ENCODE measurements around the gene ADNP2. TPM values are rescaled to one million over a fixed set of nuclear protein-coding genes. Genes with fewer than 3 reads are reported as not detected.

The ADNP2 gene, protein sequence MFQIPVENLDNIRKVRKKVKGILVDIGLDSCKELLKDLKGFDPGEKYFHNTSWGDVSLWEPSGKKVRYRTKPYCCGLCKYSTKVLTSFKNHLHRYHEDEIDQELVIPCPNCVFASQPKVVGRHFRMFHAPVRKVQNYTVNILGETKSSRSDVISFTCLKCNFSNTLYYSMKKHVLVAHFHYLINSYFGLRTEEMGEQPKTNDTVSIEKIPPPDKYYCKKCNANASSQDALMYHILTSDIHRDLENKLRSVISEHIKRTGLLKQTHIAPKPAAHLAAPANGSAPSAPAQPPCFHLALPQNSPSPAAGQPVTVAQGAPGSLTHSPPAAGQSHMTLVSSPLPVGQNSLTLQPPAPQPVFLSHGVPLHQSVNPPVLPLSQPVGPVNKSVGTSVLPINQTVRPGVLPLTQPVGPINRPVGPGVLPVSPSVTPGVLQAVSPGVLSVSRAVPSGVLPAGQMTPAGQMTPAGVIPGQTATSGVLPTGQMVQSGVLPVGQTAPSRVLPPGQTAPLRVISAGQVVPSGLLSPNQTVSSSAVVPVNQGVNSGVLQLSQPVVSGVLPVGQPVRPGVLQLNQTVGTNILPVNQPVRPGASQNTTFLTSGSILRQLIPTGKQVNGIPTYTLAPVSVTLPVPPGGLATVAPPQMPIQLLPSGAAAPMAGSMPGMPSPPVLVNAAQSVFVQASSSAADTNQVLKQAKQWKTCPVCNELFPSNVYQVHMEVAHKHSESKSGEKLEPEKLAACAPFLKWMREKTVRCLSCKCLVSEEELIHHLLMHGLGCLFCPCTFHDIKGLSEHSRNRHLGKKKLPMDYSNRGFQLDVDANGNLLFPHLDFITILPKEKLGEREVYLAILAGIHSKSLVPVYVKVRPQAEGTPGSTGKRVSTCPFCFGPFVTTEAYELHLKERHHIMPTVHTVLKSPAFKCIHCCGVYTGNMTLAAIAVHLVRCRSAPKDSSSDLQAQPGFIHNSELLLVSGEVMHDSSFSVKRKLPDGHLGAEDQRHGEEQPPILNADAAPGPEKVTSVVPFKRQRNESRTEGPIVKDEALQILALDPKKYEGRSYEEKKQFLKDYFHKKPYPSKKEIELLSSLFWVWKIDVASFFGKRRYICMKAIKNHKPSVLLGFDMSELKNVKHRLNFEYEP
- total RNA-seq (10 to 100 TPM; 20.2 to 20.9 TPM), polyA plus RNA-seq (1 to 10 TPM; 7.1 to 9.2 TPM)

DNA sequence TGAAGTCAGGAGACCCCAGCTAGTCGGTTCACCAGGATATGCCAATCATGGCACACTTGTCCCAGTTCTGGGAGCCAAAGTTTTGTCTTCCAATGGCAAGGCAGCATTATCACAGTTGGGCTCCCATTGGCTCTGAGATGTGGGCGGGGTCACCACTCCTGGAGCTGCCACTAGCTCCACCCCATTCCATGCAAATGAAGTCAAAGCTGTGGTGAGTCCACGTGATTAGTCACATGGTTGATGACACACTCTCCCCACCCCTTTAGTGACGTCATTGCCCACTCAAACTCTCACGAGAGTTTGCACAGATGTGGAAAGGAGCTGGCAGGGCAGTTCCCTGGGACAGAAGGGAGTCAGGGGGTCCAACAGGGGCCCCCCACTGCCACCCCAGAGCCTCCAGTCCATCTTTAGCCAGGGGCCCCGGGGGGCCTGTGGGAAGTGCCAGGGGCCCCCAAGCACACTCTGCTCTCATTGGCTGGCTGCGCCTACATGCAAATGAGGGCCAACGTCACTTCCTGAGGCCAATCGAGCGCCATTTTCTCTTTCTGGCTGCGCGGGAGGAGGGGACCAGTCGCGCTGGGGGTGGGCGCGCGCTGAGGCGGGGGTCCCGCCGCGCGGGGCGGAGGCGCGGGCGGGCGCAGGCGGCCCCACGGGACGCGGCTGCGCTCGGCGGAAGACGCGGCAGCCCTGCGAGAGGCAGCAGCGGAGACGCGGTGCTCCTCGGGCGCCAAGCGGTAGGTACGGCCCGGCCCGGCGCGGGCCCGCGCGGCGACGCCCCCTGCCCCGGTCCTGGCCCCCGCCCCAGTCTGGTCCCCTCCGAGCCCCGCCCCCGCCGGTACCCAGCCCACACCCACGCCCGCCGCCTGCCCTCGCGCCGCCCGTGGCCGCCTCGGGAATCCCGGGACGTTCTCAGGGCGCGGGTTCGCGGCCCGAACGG, at the start of gene ADNP2:
Gene ADNP2, plus strand, starts transcription at position 524 of the 937 bp plus-strand sequence. CDS start 8,281 bp downstream, outside the sequence.
- intact Hi-C loops (cut with micrococcal nuclease), result loop anchor here (1.0 to 10.0 kb wide), 3 partner anchors 75 to 714 kb away; partner anchors contain the start of genes NFATC1, RBFA and TXNL4A
- Mint-ChIP-seq H3K36me3 (peaks cover 0 to 6% of the 10 kb centered on the region in 2 donors), H3K9me3 (no peaks in the 10 kb centered on the region), H3K4me1 (peaks cover 35 to 60% (median 45%) of the 10 kb centered on the region in 4 donors), H3K27me3 (no peaks in the 10 kb centered on the region), H3K4me3 (peak within 1 kb of the TSS; percentile 83 to 88 (median 86)), H3K27ac (peak within 1 kb of the TSS; percentile 96 to 97 (median 96))
- Histone ChIP-seq H3K4me3 (ENCODE audit: low read length in 2 of 2) (peak within 1 kb of the TSS; percentile 55 to 67), H3K36me3 (ENCODE audit: insufficient read depth, low read length) (no peaks in the 10 kb centered on the region), H3K27ac (ENCODE audit: low read depth, low read length) (peak within 1 kb of the TSS; percentile 80), H3K27me3 (ENCODE audit: insufficient read depth, low read length) (no peaks in the 10 kb centered on the region), H3K9me3 (ENCODE audit: control insufficient read depth in 1 of 2, low read length in 2 of 2) (no peaks in the 10 kb centered on the region), H3K4me1 (ENCODE audit: insufficient read depth, low read length) (peaks cover 32% of the 10 kb centered on the region)
- DNase-seq, result peak; percentile 90 to 95 (median 92)
- ChIA-PET CTCF (ENCODE audit: partially characterized antibody) (interaction anchor here (1.4 kb wide), 1 partner anchor 74 kb away, joined by 3 read pairs; no protein-coding TSS in a partner anchor), POLR2A (ENCODE audit: partially characterized antibody) (interaction anchor here (0.8 to 1.6 kb wide), 6 partner anchors 75 to 429 kb away, joined by 3 to 15 read pairs (median 6); partner anchors contain the start of genes RBFA, SLC66A2 and TXNL4A)

DNA sequence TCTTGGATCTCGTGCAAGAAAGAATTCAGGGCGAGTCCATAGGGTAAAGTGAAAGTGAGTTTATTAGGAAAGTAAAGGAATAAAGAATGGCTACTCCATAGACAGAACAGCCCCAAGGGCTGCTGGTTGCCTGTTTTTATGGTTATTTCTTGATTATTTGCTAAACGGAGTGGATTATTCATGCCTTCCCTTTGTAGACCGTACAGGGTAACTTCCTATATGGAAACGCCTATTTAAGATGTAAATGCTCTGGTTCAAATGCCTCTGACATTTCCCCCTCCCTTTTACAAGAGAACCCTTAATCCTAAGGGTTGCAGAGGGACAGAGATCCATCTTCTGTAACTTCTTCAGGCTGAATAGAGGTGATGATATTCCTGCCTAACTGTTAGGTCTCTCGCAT, 49.1 kb upstream of the ADNP2 start:
- ChIA-PET CTCF (ENCODE audit: partially characterized antibody) (no interaction called here), POLR2A (ENCODE audit: partially characterized antibody) (no interaction called here)
- intact Hi-C loops (cut with micrococcal nuclease), result no loop called here
- no peaks in the 10 kb centered on the region for H3K36me3 ChIP-seq (ENCODE audit: insufficient read depth, low read length)
- no peaks in the 10 kb centered on the region for H3K27me3 ChIP-seq (ENCODE audit: insufficient read depth, low read length)
- no peak overlapping the region for H3K27ac Mint-ChIP-seq
- peaks cover 0 to 2% of the 10 kb centered on the region in 2 donors for H3K27me3 Mint-ChIP-seq
- peaks cover 3 to 63% (median 38%) of the 10 kb centered on the region in 8 donors for H3K9me3 Mint-ChIP-seq
- H3K9me3 ChIP-seq (ENCODE audit: control insufficient read depth in 1 of 2, low read length in 2 of 2), result peaks cover 0 to 16% of the 10 kb centered on the region in 2 donors
- no peak overlapping the region for H3K27ac ChIP-seq (ENCODE audit: low read depth, low read length)
- peaks cover 0 to 4% of the 10 kb centered on the region in 2 donors for H3K36me3 Mint-ChIP-seq
- H3K4me3 Mint-ChIP-seq, result no peak overlapping the region
- H3K4me3 ChIP-seq (ENCODE audit: low read length in 2 of 2), result no peak overlapping the region
- no peak for DNase-seq
- H3K4me1 ChIP-seq (ENCODE audit: insufficient read depth, low read length), result no peaks in the 10 kb centered on the region
- H3K4me1 Mint-ChIP-seq, result no peaks in the 10 kb centered on the region

DNA sequence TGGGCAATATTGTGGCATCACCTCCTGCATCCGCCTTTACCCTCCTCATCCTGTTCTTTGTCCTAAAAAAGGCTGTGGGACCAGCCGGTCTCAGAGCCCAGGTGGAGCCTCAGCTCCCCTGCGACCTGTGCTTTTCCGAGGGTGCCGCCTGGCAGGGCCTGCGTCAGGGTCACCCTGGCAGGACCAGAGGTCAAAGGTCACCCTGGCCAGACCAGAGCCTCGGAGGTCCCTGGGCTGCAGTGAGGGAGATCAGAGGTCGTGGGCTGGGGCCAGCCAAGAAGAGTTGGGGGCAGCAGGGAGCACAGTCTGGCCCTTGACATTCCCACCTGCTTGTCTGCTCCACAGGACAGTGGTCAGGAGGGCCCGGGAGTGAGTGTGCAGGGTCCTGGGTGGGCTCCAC, 43.4 kb upstream of the ADNP2 start:
- Histone ChIP-seq H3K4me3 (ENCODE audit: low read length in 2 of 2) (no peak overlapping the region), H3K27ac (ENCODE audit: low read depth, low read length) (no peak overlapping the region), H3K27me3 (ENCODE audit: insufficient read depth, low read length) (no peaks in the 10 kb centered on the region), H3K36me3 (ENCODE audit: insufficient read depth, low read length) (no peaks in the 10 kb centered on the region), H3K4me1 (ENCODE audit: insufficient read depth, low read length) (no peaks in the 10 kb centered on the region), H3K9me3 (ENCODE audit: control insufficient read depth in 1 of 2, low read length in 2 of 2) (no peaks in the 10 kb centered on the region)
- Mint-ChIP-seq H3K4me3 (no peak overlapping the region), H3K27me3 (peaks cover 0 to 2% of the 10 kb centered on the region in 2 donors), H3K27ac (no peak overlapping the region), H3K36me3 (no peaks in the 10 kb centered on the region), H3K4me1 (no peaks in the 10 kb centered on the region), H3K9me3 (peaks cover 0 to 23% (median 9%) of the 10 kb centered on the region in 8 donors)
- no peak for DNase-seq
- ChIA-PET CTCF (ENCODE audit: partially characterized antibody) (no interaction called here), POLR2A (ENCODE audit: partially characterized antibody) (no interaction called here)
- intact Hi-C loops (cut with micrococcal nuclease), result no loop called here

DNA sequence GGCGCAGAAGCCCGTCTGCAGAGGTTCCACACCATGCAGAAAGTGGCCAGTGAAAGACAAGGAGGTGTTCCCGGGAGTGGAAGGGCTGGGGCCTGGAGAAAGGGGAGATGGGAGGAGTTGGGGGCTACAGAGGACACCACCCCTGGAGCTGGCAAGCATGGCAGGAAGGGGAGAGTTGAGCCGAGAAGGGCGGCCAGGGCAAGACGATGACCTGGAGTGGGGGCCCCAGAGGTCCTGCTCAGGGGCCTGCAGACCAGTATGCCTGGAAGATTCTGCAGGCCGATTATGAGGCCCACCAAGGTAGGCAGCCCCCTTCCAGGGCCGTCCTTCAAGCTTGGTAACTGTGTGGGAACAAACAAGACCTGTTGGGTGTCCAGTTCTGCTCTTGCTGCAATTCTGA, 41.7 kb upstream of the ADNP2 start:
- ChIA-PET CTCF (ENCODE audit: partially characterized antibody) (no interaction called here), POLR2A (ENCODE audit: partially characterized antibody) (no interaction called here)
- Mint-ChIP-seq H3K4me1 (no peaks in the 10 kb centered on the region), H3K4me3 (no peak overlapping the region), H3K27ac (no peak overlapping the region), H3K36me3 (no peaks in the 10 kb centered on the region), H3K9me3 (peaks cover 0 to 8% (median 4%) of the 10 kb centered on the region in 8 donors), H3K27me3 (no peaks in the 10 kb centered on the region)
- H3K4me3 ChIP-seq (ENCODE audit: low read length in 2 of 2), result no peak overlapping the region
- H3K27me3 ChIP-seq (ENCODE audit: insufficient read depth, low read length), result no peaks in the 10 kb centered on the region
- intact Hi-C loops (cut with micrococcal nuclease), result no loop called here
- no peak for DNase-seq
- H3K4me1 ChIP-seq (ENCODE audit: insufficient read depth, low read length), result no peaks in the 10 kb centered on the region
- H3K9me3 ChIP-seq (ENCODE audit: control insufficient read depth in 1 of 2, low read length in 2 of 2), result no peaks in the 10 kb centered on the region
- H3K36me3 ChIP-seq (ENCODE audit: insufficient read depth, low read length), result no peaks in the 10 kb centered on the region
- no peak overlapping the region for H3K27ac ChIP-seq (ENCODE audit: low read depth, low read length)

DNA sequence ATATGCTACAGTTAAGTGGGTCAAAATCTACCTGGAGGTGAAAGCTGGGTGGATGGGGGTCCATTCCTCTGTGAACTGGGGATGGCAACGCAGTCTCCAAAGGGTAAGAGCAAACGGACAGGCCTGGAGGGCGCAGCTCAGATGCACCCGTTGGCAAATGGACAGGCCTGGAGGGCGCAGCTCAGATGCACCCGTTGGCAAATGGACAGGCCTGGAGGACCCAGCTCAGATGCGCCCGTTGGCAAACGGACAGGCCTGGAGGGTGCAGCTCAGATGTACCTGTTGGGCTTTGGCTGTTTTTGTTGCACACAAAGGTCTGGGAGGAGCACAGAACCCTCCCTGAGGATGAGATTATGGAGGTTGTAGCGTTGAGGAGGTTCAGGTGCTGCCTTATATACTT, 41.2 kb upstream of the ADNP2 start:
- no peaks in the 10 kb centered on the region for H3K27me3 Mint-ChIP-seq
- intact Hi-C loops (cut with micrococcal nuclease), result no loop called here
- Histone ChIP-seq H3K4me1 (ENCODE audit: insufficient read depth, low read length) (no peaks in the 10 kb centered on the region), H3K27ac (ENCODE audit: low read depth, low read length) (no peak overlapping the region), H3K27me3 (ENCODE audit: insufficient read depth, low read length) (no peaks in the 10 kb centered on the region), H3K9me3 (ENCODE audit: control insufficient read depth in 1 of 2, low read length in 2 of 2) (no peaks in the 10 kb centered on the region), H3K36me3 (ENCODE audit: insufficient read depth, low read length) (no peaks in the 10 kb centered on the region), H3K4me3 (ENCODE audit: low read length in 2 of 2) (no peak overlapping the region)
- no peak for DNase-seq
- no peaks in the 10 kb centered on the region for H3K4me1 Mint-ChIP-seq
- H3K27ac Mint-ChIP-seq, result no peak overlapping the region
- H3K4me3 Mint-ChIP-seq, result no peak overlapping the region
- no peaks in the 10 kb centered on the region for H3K36me3 Mint-ChIP-seq
- peaks cover 0 to 4% (median under 1%) of the 10 kb centered on the region in 8 donors for H3K9me3 Mint-ChIP-seq
- POLR2A ChIA-PET (ENCODE audit: partially characterized antibody), result no interaction called here
- CTCF ChIA-PET (ENCODE audit: partially characterized antibody), result no interaction called here

DNA sequence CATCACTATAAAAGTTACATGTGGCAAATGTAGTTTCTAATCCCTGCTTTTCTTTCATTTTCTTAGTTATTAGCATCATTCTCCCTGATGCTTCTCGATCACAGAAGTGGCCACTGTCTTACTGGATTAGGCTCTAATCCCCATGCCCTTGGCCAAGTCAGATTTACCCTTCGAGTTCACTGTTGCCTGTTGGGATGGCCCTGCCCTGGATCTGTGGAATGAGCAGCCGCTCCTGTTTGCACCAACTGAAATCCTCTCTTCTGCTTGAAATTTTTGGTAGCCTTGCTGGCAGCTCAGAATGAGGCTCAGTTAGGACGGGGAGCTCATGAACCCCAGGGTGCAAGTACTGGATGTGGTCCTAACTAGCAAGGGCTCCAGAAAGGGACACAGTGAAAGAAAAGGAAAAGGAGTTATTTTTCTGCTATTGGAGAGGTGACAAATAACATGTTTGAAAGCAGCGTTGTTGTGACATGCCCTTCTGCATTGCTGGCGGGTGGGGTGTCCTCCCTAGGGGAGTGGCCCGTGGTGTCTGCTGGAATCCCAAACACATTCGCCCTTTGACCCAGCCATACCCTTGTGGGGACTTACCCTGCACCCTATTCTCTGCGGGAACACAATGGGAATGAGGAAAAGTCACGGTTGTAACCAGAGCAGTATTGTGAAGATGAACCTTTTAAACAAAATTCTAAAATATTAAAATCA, 40.3 kb upstream of the ADNP2 start:
- Histone ChIP-seq H3K4me1 (ENCODE audit: insufficient read depth, low read length) (no peaks in the 10 kb centered on the region), H3K4me3 (ENCODE audit: low read length in 2 of 2) (no peak overlapping the region), H3K9me3 (ENCODE audit: control insufficient read depth in 1 of 2, low read length in 2 of 2) (no peaks in the 10 kb centered on the region), H3K27ac (ENCODE audit: low read depth, low read length) (no peak overlapping the region), H3K27me3 (ENCODE audit: insufficient read depth, low read length) (no peaks in the 10 kb centered on the region), H3K36me3 (ENCODE audit: insufficient read depth, low read length) (no peaks in the 10 kb centered on the region)
- Mint-ChIP-seq H3K27ac (no peak overlapping the region), H3K36me3 (no peaks in the 10 kb centered on the region), H3K4me3 (no peak overlapping the region), H3K9me3 (peaks cover 0 to 2% (median 0%) of the 10 kb centered on the region in 8 donors), H3K4me1 (no peaks in the 10 kb centered on the region), H3K27me3 (no peaks in the 10 kb centered on the region)
- intact Hi-C loops (cut with micrococcal nuclease), result no loop called here
- no peak for DNase-seq
- CTCF ChIA-PET (ENCODE audit: partially characterized antibody), result no interaction called here
- POLR2A ChIA-PET (ENCODE audit: partially characterized antibody), result no interaction called here

All from CD4-positive, alpha-beta memory T cell (primary cell).